Activated naive CD4-positive, alpha-beta T cell treated with Interleukin-2 at 50 U/mL for 16 hours (primary cell): Measurements from ENCODE around the gene ADGRL3.
"Not testable (repeated sequence)": the region's sequence is repeated elsewhere in the genome, so short reads cannot be mapped to it uniquely, and the experiment has no call there.

Experiments used
- DNase-seq: peaks from one replicate; pipeline ENCODE4 v3.0.0-alpha.2; 2020

ADGRL3 gene

GRCh38 chr4:61509721-61510241 is 309.7 kb downstream of the ADGRL3 start:
- DNase-seq: not testable (repeated sequence)

GRCh38 chr4:61511716-61512488 is 311.8 kb downstream of the ADGRL3 start:
- no peak for DNase-seq

- no peak for DNase-seq
These were observed 314.9 kb downstream of the ADGRL3 start for GRCh38 chr4:61514991-61515390.

- no peak for DNase-seq
These were observed 317.0 kb downstream of the ADGRL3 start for GRCh38 chr4:61517144-61517543.

GRCh38 chr4:61520166-61520565 is 320.0 kb downstream of the ADGRL3 start:
- no peak for DNase-seq

GRCh38 chr4:61520681-61521160 is 320.6 kb downstream of the ADGRL3 start:
- DNase-seq: no peak

GRCh38 chr4:61521451-61521850 is 321.3 kb downstream of the ADGRL3 start:
- no peak for DNase-seq

GRCh38 chr4:61522312-61522711 is 322.2 kb downstream of the ADGRL3 start:
- DNase-seq: no peak

GRCh38 chr4:61527888-61528287 is 327.8 kb downstream of the ADGRL3 start:
- no peak for DNase-seq

GRCh38 chr4:61528595-61528994 is 328.5 kb downstream of the ADGRL3 start:
- no peak for DNase-seq

GRCh38 chr4:61531188-61531587 is 331.1 kb downstream of the ADGRL3 start:
- DNase-seq: no peak

- DNase-seq: no peak
These were observed 332.3 kb downstream of the ADGRL3 start for GRCh38 chr4:61532336-61533000.

- DNase-seq: no peak
These were observed 333.0 kb downstream of the ADGRL3 start for GRCh38 chr4:61533140-61533539.

- no peak for DNase-seq
These were observed 340.8 kb downstream of the ADGRL3 start for GRCh38 chr4:61540944-61541343.

GRCh38 chr4:61541459-61541858 is 341.3 kb downstream of the ADGRL3 start:
- no peak for DNase-seq

- DNase-seq: no peak
These were observed 343.9 kb downstream of the ADGRL3 start for GRCh38 chr4:61543976-61544375.

GRCh38 chr4:61545902-61546480 is 345.9 kb downstream of the ADGRL3 start:
- DNase-seq: no peak

- no peak for DNase-seq
These were observed 349.2 kb downstream of the ADGRL3 start for GRCh38 chr4:61549336-61549735.

- no peak for DNase-seq
These were observed 353.5 kb downstream of the ADGRL3 start for GRCh38 chr4:61553557-61554125.

GRCh38 chr4:61555789-61556188 is 355.7 kb downstream of the ADGRL3 start:
- DNase-seq: no peak

GRCh38 chr4:61556277-61556676 is 356.2 kb downstream of the ADGRL3 start:
- no peak for DNase-seq

- DNase-seq: no peak
These were observed 359.3 kb downstream of the ADGRL3 start for GRCh38 chr4:61559396-61559795.

- no peak for DNase-seq
These were observed 360.9 kb downstream of the ADGRL3 start for GRCh38 chr4:61561028-61561427.
